Measurements from ENCODE around the gene CCDC88C. TPM values are rescaled to one million over a fixed set of nuclear protein-coding genes. Genes with fewer than 3 reads are reported as not detected.

Gene CCDC88C
- total RNA-seq, 2 donors from 2014 or later: 103 to 175 TPM

DNA sequence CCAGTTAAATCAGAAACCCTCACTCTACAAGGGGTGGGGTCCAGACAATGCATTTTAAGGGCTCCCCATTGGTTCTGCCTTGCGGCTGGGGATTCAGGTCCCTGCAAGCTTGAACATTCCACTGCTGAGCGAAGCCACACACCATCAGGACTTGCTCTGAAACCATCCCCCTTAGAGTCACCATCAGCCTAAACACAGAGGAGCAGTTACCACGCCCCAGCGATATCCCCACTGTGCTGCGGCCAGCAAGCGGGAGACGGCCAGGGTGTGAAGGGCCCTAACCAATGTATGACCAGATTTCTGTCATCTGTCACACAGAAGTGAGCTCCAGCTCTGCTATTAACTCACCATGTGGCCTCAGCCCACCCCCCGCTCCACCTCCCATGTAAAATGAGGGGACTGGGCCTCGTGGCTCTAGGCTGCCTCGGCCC is 29.7 kb downstream of the CCDC88C start:
- Mint-ChIP-seq H3K27ac (peak overlapping the region; percentile 81 to 99), H3K9me3 (no peaks in the 10 kb centered on the region), H3K4me1 (ENCODE audit: low read depth in 2 of 2) (peaks cover 72 to 73% of the 10 kb centered on the region in 2 donors), H3K4me3 (peak overlapping the region; percentile 73), H3K27me3 (no peaks in the 10 kb centered on the region), H3K36me3 (no peaks in the 10 kb centered on the region)
- DNase-seq (ENCODE audit: low spot score) (no peak), ATAC-seq (peak; percentile 55 to 64)

- Mint-ChIP-seq H3K27ac (peak overlapping the region; percentile 81 to 99), H3K4me3 (peak overlapping the region; percentile 73), H3K27me3 (no peaks in the 10 kb centered on the region), H3K36me3 (no peaks in the 10 kb centered on the region), H3K4me1 (ENCODE audit: low read depth in 2 of 2) (peaks cover 74% of the 10 kb centered on the region in 2 donors), H3K9me3 (no peaks in the 10 kb centered on the region)
- DNase-seq (ENCODE audit: low spot score): no peak
- ATAC-seq: peak; percentile 45 to 57
Measured at GRCh38 chr14:91387169-91387835, 30.3 kb downstream of the CCDC88C start.

- H3K27me3 Mint-ChIP-seq: no peaks in the 10 kb centered on the region
- peak overlapping the region; percentile 32 for H3K4me3 Mint-ChIP-seq
- DNase-seq (ENCODE audit: low spot score): no peak
- peak overlapping the region; percentile 47 to 99 for H3K27ac Mint-ChIP-seq
- H3K36me3 Mint-ChIP-seq: peaks cover 4% of the 10 kb centered on the region
- peaks cover 76% of the 10 kb centered on the region in 2 donors for H3K4me1 Mint-ChIP-seq (ENCODE audit: low read depth in 2 of 2)
- H3K9me3 Mint-ChIP-seq: no peaks in the 10 kb centered on the region
- ATAC-seq: no peak
Measured at GRCh38 chr14:91385697-91386096, 31.9 kb downstream of the CCDC88C start.

DNA sequence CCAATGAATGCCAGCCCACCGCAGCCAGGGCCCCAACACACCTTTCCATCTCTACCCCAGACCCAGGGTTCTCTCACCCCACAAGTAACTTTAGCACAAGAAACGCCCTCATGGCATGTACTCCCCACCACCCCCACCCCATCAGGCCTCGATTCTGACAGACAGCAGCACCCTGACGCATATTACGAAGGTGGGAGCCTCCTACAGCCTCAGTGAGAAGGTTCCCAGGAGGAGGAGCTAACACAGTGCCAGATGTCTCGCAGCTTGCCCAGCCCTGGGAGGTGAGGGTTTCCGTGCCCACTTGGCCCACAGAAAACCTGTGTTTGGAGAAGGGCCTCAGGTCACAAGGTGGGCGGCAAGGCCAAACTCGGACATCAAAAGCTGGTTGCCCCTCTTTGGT is 32.4 kb downstream of the CCDC88C start:
- Mint-ChIP-seq H3K36me3 (peaks cover 4% of the 10 kb centered on the region), H3K4me3 (peak overlapping the region; percentile 2), H3K4me1 (ENCODE audit: low read depth in 2 of 2) (peaks cover 76% of the 10 kb centered on the region in 2 donors), H3K9me3 (no peaks in the 10 kb centered on the region), H3K27ac (peak overlapping the region; percentile 96), H3K27me3 (no peaks in the 10 kb centered on the region)
- DNase-seq (ENCODE audit: low spot score) (no peak), ATAC-seq (no peak)

DNA sequence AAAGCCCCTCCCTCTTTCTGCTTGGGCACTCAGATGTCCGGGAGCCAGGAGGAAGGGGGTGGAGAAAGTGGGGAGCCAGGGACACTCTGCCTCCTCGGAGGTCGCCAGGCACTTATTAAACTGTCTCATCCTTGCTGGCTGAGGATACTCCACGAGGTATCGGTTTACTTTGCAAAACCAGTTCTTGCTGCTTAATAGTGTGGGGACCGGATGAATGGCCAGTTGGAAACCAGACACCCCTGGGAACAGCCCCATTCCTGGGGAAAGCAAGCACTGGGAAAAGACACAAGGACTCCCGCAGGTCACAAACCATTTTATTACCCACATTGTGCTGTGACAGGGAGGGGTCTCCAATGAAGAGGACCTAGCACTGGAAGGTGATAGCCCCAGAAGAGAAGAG is 34.2 kb downstream of the CCDC88C start:
- DNase-seq (ENCODE audit: low spot score): no peak
- Mint-ChIP-seq H3K4me3 (no peak overlapping the region), H3K27me3 (no peaks in the 10 kb centered on the region), H3K36me3 (peaks cover 4% of the 10 kb centered on the region), H3K9me3 (no peaks in the 10 kb centered on the region), H3K4me1 (ENCODE audit: low read depth in 2 of 2) (peaks cover 82% of the 10 kb centered on the region in 2 donors), H3K27ac (peak overlapping the region; percentile 96)
- no peak for ATAC-seq

- no peaks in the 10 kb centered on the region for H3K9me3 Mint-ChIP-seq
- H3K4me3 Mint-ChIP-seq: peak overlapping the region; percentile 62
- peaks cover 81 to 82% of the 10 kb centered on the region in 2 donors for H3K4me1 Mint-ChIP-seq (ENCODE audit: low read depth in 2 of 2)
- DNase-seq (ENCODE audit: low spot score) (no peak), ATAC-seq (no peak)
- peaks cover 4% of the 10 kb centered on the region for H3K36me3 Mint-ChIP-seq
- H3K27ac Mint-ChIP-seq: peak overlapping the region; percentile 96
- no peaks in the 10 kb centered on the region for H3K27me3 Mint-ChIP-seq
Measured at GRCh38 chr14:91381801-91382670, 35.6 kb downstream of the CCDC88C start.

GRCh38 chr14:91380610-91381371 is 36.8 kb downstream of the CCDC88C start:
- Mint-ChIP-seq H3K9me3 (no peaks in the 10 kb centered on the region), H3K27me3 (no peaks in the 10 kb centered on the region), H3K4me3 (peak overlapping the region; percentile 79), H3K36me3 (peaks cover 4% of the 10 kb centered on the region), H3K4me1 (ENCODE audit: low read depth in 2 of 2) (peaks cover 87 to 93% of the 10 kb centered on the region in 2 donors), H3K27ac (peak overlapping the region; percentile 96)
- DNase-seq (ENCODE audit: low spot score): no peak
- ATAC-seq: no peak

GRCh38 chr14:91380123-91380522 is 37.5 kb downstream of the CCDC88C start:
- no peaks in the 10 kb centered on the region for H3K9me3 Mint-ChIP-seq
- H3K36me3 Mint-ChIP-seq: peaks cover 4% of the 10 kb centered on the region
- no peak for ATAC-seq
- H3K27ac Mint-ChIP-seq: peak overlapping the region; percentile 96
- no peaks in the 10 kb centered on the region for H3K27me3 Mint-ChIP-seq
- DNase-seq (ENCODE audit: low spot score): no peak
- H3K4me1 Mint-ChIP-seq (ENCODE audit: low read depth in 2 of 2): peaks cover 88 to 98% of the 10 kb centered on the region in 2 donors
- H3K4me3 Mint-ChIP-seq: peak overlapping the region; percentile 79

GRCh38 chr14:91379579-91379932 is 38.1 kb downstream of the CCDC88C start:
- no peak for ATAC-seq
- Mint-ChIP-seq H3K27ac (peak overlapping the region; percentile 96), H3K9me3 (no peaks in the 10 kb centered on the region), H3K4me3 (peak overlapping the region; percentile 79), H3K27me3 (no peaks in the 10 kb centered on the region), H3K36me3 (peaks cover 4% of the 10 kb centered on the region), H3K4me1 (ENCODE audit: low read depth in 2 of 2) (peaks cover 88 to 98% of the 10 kb centered on the region in 2 donors)
- DNase-seq (ENCODE audit: low spot score): no peak

- no peak for DNase-seq (ENCODE audit: low spot score)
- Mint-ChIP-seq H3K4me3 (peak overlapping the region; percentile 79), H3K27me3 (no peaks in the 10 kb centered on the region), H3K27ac (peak overlapping the region; percentile 96), H3K9me3 (no peaks in the 10 kb centered on the region), H3K36me3 (peaks cover 4% of the 10 kb centered on the region), H3K4me1 (ENCODE audit: low read depth in 2 of 2) (peaks cover 89 to 98% of the 10 kb centered on the region in 2 donors)
- ATAC-seq: no peak
Measured at GRCh38 chr14:91378930-91379578, 38.6 kb downstream of the CCDC88C start.

GRCh38 chr14:91377700-91378652 is 39.6 kb downstream of the CCDC88C start:
- peaks cover 4% of the 10 kb centered on the region for H3K36me3 Mint-ChIP-seq
- H3K27me3 Mint-ChIP-seq: no peaks in the 10 kb centered on the region
- peak overlapping the region; percentile 96 for H3K27ac Mint-ChIP-seq
- H3K4me1 Mint-ChIP-seq (ENCODE audit: low read depth in 2 of 2): peaks cover 94 to 98% of the 10 kb centered on the region in 2 donors
- peak overlapping the region; percentile 79 for H3K4me3 Mint-ChIP-seq
- ATAC-seq (peak; percentile 72 to 77), DNase-seq (ENCODE audit: low spot score) (peak; percentile 82)
- H3K9me3 Mint-ChIP-seq: no peaks in the 10 kb centered on the region

All from natural killer cell treated with Interleukin-12 subunit alpha and Interleukin-12 subunit beta and Interleukin-15 and Interleukin-18, amount 100 ng/mL, for 72 hours (primary cell).